Neural progenitor cell (in vitro differentiated cells): ENCODE measurements around the gene GPR158. TPM values are rescaled to one million over a fixed set of nuclear protein-coding genes. Genes with fewer than 3 reads are reported as not detected.
"Not testable (repeated sequence)": the region's sequence is repeated elsewhere in the genome, so short reads cannot be mapped to it uniquely, and the experiment has no call there.

ENCODE experiments used
- DNase-seq: peaks from one replicate; pipeline ENCODE4 v3.0.0-alpha.2; 2016; ENCODE audit warnings: low spot score
- H2AFZ ChIP-seq: fragments of 200-600 bp; sonication (generic); replicated peaks from 2 replicates; pipeline ENCODE4 v1.6.1; 2016; ENCODE audit warnings: antibody characterized with exemption
- H3F3A ChIP-seq: fragments of 200-600 bp; sonication (generic); 2 replicates; pipeline ENCODE4 v1.6.1; 2016; ENCODE audit warnings: antibody characterized with exemption, low read depth
- H3K27ac ChIP-seq: fragments of 200-600 bp; sonication (generic); 2 replicates; pipeline ENCODE4 v1.5.1; 2016; ENCODE audit warnings: mild to moderate bottlenecking
- H3K27me3 ChIP-seq: fragments of 200-600 bp; sonication (generic); 2 replicates; pipeline ENCODE4 v1.6.1; 2016; ENCODE audit warnings: mild to moderate bottlenecking, moderate library complexity
- H3K36me3 ChIP-seq: fragments of 200-600 bp; sonication (generic); 2 replicates; pipeline ENCODE4 v1.5.1; 2016
- H3K4me1 ChIP-seq: fragments of 200-600 bp; sonication (generic); 2 replicates; pipeline ENCODE4 v1.6.1; 2016; ENCODE audit warnings: mixed run types
- H3K4me2 ChIP-seq: fragments of 200-600 bp; sonication (generic); 2 replicates; pipeline ENCODE4 v1.6.1; 2016
- H3K4me3 ChIP-seq: fragments of 200-600 bp; sonication (generic); 2 replicates; pipeline ENCODE4 v1.5.1; 2016
- H3K79me2 ChIP-seq: fragments of 200-600 bp; sonication (generic); 2 replicates; pipeline ENCODE4 v1.6.1; 2016; ENCODE audit warnings: low read depth
- H3K9ac ChIP-seq: fragments of 200-600 bp; sonication (generic); 2 replicates; pipeline ENCODE4 v1.6.1; 2016
- H3K9me3 ChIP-seq: fragments of 200-600 bp; sonication (generic); 2 replicates; pipeline ENCODE4 v1.5.1; 2016; ENCODE audit warnings: low read depth
- H4K20me1 ChIP-seq: fragments of 200-600 bp; sonication (generic); 2 replicates; pipeline ENCODE4 v1.6.1; 2016; ENCODE audit warnings: low read depth
- H3K27ac Mint-ChIP-seq: 3 replicates; pipeline ENCODE4 v1.8.0; 2021; ENCODE audit warnings: mixed read lengths
- H3K27me3 Mint-ChIP-seq: 2 replicates; pipeline ENCODE4 v1.8.0; 2022; ENCODE audit warnings: low read depth, mild to moderate bottlenecking, inconsistent platforms, moderate library complexity, mixed read lengths; ENCODE audit not compliant: insufficient read depth
- H3K36me3 Mint-ChIP-seq: 3 replicates; pipeline ENCODE4 v1.8.0; 2021; ENCODE audit warnings: mixed read lengths
- H3K4me1 Mint-ChIP-seq: 3 replicates; pipeline ENCODE4 v1.8.0; 2021; ENCODE audit warnings: mixed read lengths
- H3K4me3 Mint-ChIP-seq: 3 replicates; pipeline ENCODE4 v1.8.0; 2021; ENCODE audit warnings: mild to moderate bottlenecking, moderate library complexity, mixed read lengths
- H3K9me3 Mint-ChIP-seq: 3 replicates; pipeline ENCODE4 v1.8.0; 2020; ENCODE audit warnings: mixed read lengths
- EZH2 ChIP-seq: fragments of 200-600 bp; sonication (generic); IDR thresholded peaks from 2 replicates; pipeline ENCODE4 v1.6.1; 2017; ENCODE audit warnings: antibody characterized with exemption, mild to moderate bottlenecking, moderate library complexity
- EZH2phosphoT487 ChIP-seq: fragments of 200-600 bp; sonication (generic); IDR thresholded peaks from 2 replicates; pipeline ENCODE4 v1.6.1; 2017; ENCODE audit warnings: antibody characterized with exemption
- total RNA-seq: library from RNA; depleted of rRNA; stranded (reverse); fragments of >200 nt; gene quantifications from 2 replicates; pipeline ENCODE4 v1.2.3, GENCODE V29; 2015; ENCODE audit warnings: low replicate concordance
- TF ChIP-seq, protein P1 (sequence below): fragments of 200-600 bp; sonication (generic); IDR thresholded peaks from 2 replicates; pipeline ENCODE4 v1.5.1; 2017; ENCODE audit warnings: antibody characterized with exemption, mild to moderate bottlenecking

The GPR158 gene
- total RNA-seq, 1 donor from 2014 or later, result 0.39 TPM

DNA sequence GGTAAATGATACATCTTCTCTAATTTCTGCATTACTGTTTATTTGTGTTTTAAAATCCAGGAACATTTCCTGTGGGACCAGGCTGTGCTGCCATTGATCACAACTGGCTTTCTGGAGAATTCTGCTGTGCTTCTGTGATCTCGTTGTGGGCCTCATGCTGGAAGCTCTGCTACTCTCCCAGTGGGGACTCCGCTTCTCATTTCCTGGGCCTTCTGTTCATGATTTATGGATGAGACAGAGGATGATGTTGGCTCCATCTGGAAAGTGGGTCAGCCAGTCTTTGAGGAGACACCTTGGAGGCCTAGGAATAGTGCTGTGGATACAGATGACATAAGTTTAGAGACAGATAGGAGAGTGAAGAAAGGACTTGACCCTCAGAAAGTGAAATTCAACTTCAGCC lies 15.2 kb upstream of the GPR158 start:
- no peaks in the 10 kb centered on the region for H3K79me2 ChIP-seq
- Mint-ChIP-seq H3K4me1 (peaks cover 2% of the 10 kb centered on the region), H3K9me3 (no peaks in the 10 kb centered on the region), H3K4me3 (no peak overlapping the region), H3K27me3 (peaks cover 2% of the 10 kb centered on the region), H3K36me3 (no peaks in the 10 kb centered on the region), H3K27ac (no peak overlapping the region)
- no peaks in the 10 kb centered on the region for H3K4me1 ChIP-seq
- H3K27me3 ChIP-seq, result no peaks in the 10 kb centered on the region
- TF ChIP-seq, protein P1, sequence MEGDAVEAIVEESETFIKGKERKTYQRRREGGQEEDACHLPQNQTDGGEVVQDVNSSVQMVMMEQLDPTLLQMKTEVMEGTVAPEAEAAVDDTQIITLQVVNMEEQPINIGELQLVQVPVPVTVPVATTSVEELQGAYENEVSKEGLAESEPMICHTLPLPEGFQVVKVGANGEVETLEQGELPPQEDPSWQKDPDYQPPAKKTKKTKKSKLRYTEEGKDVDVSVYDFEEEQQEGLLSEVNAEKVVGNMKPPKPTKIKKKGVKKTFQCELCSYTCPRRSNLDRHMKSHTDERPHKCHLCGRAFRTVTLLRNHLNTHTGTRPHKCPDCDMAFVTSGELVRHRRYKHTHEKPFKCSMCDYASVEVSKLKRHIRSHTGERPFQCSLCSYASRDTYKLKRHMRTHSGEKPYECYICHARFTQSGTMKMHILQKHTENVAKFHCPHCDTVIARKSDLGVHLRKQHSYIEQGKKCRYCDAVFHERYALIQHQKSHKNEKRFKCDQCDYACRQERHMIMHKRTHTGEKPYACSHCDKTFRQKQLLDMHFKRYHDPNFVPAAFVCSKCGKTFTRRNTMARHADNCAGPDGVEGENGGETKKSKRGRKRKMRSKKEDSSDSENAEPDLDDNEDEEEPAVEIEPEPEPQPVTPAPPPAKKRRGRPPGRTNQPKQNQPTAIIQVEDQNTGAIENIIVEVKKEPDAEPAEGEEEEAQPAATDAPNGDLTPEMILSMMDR, result no peak
- TF ChIP-seq EZH2phosphoT487 (no peak), EZH2 (no peak)
- no peaks in the 10 kb centered on the region for H3F3A ChIP-seq
- H3K27ac ChIP-seq, result no peak overlapping the region
- no peak overlapping the region for H3K9ac ChIP-seq
- no peaks in the 10 kb centered on the region for H3K36me3 ChIP-seq
- no peak overlapping the region for H3K4me2 ChIP-seq
- no peak overlapping the region for H3K4me3 ChIP-seq
- no peak overlapping the region for H2AFZ ChIP-seq
- H3K9me3 ChIP-seq, result no peaks in the 10 kb centered on the region
- DNase-seq, result no peak
- no peaks in the 10 kb centered on the region for H4K20me1 ChIP-seq

DNA sequence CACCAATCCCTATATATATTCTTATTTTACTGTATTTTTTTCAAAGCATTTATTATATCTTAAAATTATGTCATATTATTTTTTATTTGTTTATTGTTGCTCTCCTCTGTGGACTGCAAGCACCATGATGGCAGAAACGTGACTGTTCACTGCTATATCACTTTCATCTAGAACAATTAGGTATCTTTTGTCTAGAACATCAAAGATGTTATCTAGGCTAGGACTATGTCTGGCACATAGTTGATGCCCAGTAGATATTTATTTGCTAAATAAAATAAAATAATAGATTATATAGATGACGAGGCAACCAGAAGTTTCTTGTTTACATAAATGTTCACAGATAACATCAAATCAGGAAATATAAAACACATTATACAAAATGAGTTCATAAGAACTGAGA lies 12.4 kb upstream of the GPR158 start:
- H3K27ac Mint-ChIP-seq, result no peak overlapping the region
- H4K20me1 ChIP-seq, result no peaks in the 10 kb centered on the region
- no peak overlapping the region for H3K4me3 Mint-ChIP-seq
- no peaks in the 10 kb centered on the region for H3F3A ChIP-seq
- H3K4me1 ChIP-seq, result no peaks in the 10 kb centered on the region
- no peak overlapping the region for H2AFZ ChIP-seq
- H3K4me1 Mint-ChIP-seq, result peaks cover 2% of the 10 kb centered on the region
- H3K36me3 Mint-ChIP-seq, result no peaks in the 10 kb centered on the region
- no peaks in the 10 kb centered on the region for H3K9me3 ChIP-seq
- H3K27ac ChIP-seq, result no peak overlapping the region
- H3K9ac ChIP-seq, result no peak overlapping the region
- no peak for TF ChIP-seq EZH2phosphoT487
- TF ChIP-seq, protein P1, result no peak
- no peak for TF ChIP-seq EZH2
- no peak overlapping the region for H3K4me3 ChIP-seq
- DNase-seq, result no peak
- H3K9me3 Mint-ChIP-seq, result no peaks in the 10 kb centered on the region
- H3K4me2 ChIP-seq, result no peak overlapping the region
- no peaks in the 10 kb centered on the region for H3K79me2 ChIP-seq
- H3K27me3 ChIP-seq, result no peaks in the 10 kb centered on the region
- peaks cover 2% of the 10 kb centered on the region for H3K27me3 Mint-ChIP-seq
- no peaks in the 10 kb centered on the region for H3K36me3 ChIP-seq

DNA sequence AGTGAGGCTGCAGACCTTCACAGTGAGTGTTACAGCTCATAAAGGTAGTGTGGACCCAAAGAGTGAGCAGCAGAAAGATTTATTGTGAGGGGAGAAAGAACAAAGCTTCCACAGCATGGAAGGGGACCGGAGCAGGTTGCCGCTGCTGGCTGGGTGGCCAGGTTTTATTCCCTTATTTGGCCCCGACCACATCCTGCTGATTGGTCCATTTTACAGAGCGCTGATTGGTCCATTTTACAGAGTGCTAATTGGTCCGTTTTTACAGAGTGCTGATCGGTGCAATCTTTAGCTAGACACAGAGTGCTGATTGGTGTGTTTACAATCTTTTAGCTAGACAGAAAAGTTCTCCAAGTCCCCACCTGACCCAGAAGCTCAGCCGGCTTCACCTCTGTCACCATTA lies 11.3 kb upstream of the GPR158 start:
- not testable (repeated sequence) for H3K36me3 Mint-ChIP-seq, H3K9me3 ChIP-seq, H3K27me3 Mint-ChIP-seq, H3K9me3 Mint-ChIP-seq, H3K27me3 ChIP-seq, H3K79me2 ChIP-seq, H3K36me3 ChIP-seq, DNase-seq, H3K4me1 ChIP-seq, H4K20me1 ChIP-seq, H3K9ac ChIP-seq, H3K4me3 ChIP-seq, H3K4me1 Mint-ChIP-seq, H3K27ac Mint-ChIP-seq, H3F3A ChIP-seq, H3K27ac ChIP-seq, H3K4me2 ChIP-seq
- peak overlapping the region; percentile 26 for H2AFZ ChIP-seq
- peak overlapping the region; percentile 65 for H3K4me3 Mint-ChIP-seq

DNA sequence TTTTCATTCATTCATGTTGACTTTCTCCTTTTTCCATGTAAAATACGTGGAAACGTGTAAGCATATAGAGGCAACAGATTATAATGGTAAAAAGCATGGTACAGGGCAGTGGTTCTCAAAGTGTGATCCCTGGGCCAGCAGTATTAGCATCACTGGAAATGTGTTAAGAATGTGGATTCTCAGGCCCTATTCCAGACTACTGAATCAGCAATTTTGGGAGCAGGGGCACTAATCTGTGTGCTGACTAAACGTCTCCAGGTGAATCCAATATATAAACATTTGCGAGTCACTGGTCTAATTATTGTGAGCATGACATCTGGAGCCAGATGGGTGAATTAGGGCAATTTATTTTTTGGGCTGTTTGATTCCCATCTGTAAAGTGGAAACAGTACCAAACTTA lies 5.1 kb upstream of the GPR158 start:
- Histone ChIP-seq H3K4me2 (no peak overlapping the region), H2AFZ (no peak overlapping the region), H4K20me1 (peaks cover 12% of the 10 kb centered on the region), H3F3A (peaks cover 3% of the 10 kb centered on the region), H3K27ac (no peak overlapping the region), H3K79me2 (no peaks in the 10 kb centered on the region), H3K27me3 (peaks cover 35% of the 10 kb centered on the region), H3K9me3 (no peaks in the 10 kb centered on the region), H3K9ac (no peak overlapping the region), H3K4me3 (no peak overlapping the region), H3K36me3 (no peaks in the 10 kb centered on the region), H3K4me1 (no peaks in the 10 kb centered on the region)
- no peak for DNase-seq
- TF ChIP-seq, protein P1, result no peak
- TF ChIP-seq EZH2phosphoT487, result no peak
- no peak for TF ChIP-seq EZH2
- Mint-ChIP-seq H3K4me3 (no peak overlapping the region), H3K27me3 (peaks cover 8% of the 10 kb centered on the region), H3K9me3 (no peaks in the 10 kb centered on the region), H3K4me1 (no peaks in the 10 kb centered on the region), H3K36me3 (no peaks in the 10 kb centered on the region), H3K27ac (no peak overlapping the region)
